H9 (cell line): Measurements from ENCODE around the gene SDK2. TPM values are rescaled to one million over a fixed set of nuclear protein-coding genes. Genes with fewer than 3 reads are reported as not detected.
A peak's percentile ranks its signal among the peaks of the same experiment; 100 is the strongest.

Source experiments
- DNase-seq: peaks from one replicate; pipeline ENCODE4 v3.0.0-alpha.2; 2017
- H2AFZ ChIP-seq: one replicate; pipeline ENCODE4 v1.6.1; 2013; ENCODE audit warnings: mild to moderate bottlenecking, low read length, control low read depth, moderate library complexity
- H2AK5ac ChIP-seq: 2 replicates; pipeline ENCODE4 v1.6.1; 2013; ENCODE audit warnings: low read length, control low read depth, mixed read lengths; ENCODE audit not compliant: insufficient read length
- H2BK120ac ChIP-seq: one replicate; pipeline ENCODE4 v1.6.1; 2013; ENCODE audit warnings: low read depth, mild to moderate bottlenecking, low read length, control low read depth, inconsistent platforms; ENCODE audit not compliant: poor library complexity, severe bottlenecking
- H2BK12ac ChIP-seq: 2 replicates; pipeline ENCODE4 v1.6.1; 2013; ENCODE audit warnings: low read length, control low read depth, mixed read lengths, low read depth; ENCODE audit not compliant: insufficient read length
- H2BK15ac ChIP-seq: 2 replicates; pipeline ENCODE4 v1.6.1; 2013; ENCODE audit warnings: low read depth, low read length, control low read depth
- H2BK20ac ChIP-seq: one replicate; pipeline ENCODE4 v1.6.1; 2013; ENCODE audit warnings: low read depth, mild to moderate bottlenecking, low read length, control low read depth, inconsistent platforms; ENCODE audit not compliant: poor library complexity, severe bottlenecking
- H2BK5ac ChIP-seq: 2 replicates; pipeline ENCODE4 v1.6.1; 2013; ENCODE audit warnings: low read length, control low read depth, mixed read lengths; ENCODE audit not compliant: insufficient read length
- H3K14ac ChIP-seq: 2 replicates; pipeline ENCODE4 v1.6.1; 2013; ENCODE audit warnings: low read length, control low read depth; ENCODE audit not compliant: insufficient read depth
- H3K18ac ChIP-seq: 2 replicates; pipeline ENCODE4 v1.6.1; 2013; ENCODE audit warnings: low read depth, mild to moderate bottlenecking, mixed read lengths, low read length, control low read depth; ENCODE audit not compliant: insufficient read length
- H3K23ac ChIP-seq: 2 replicates; pipeline ENCODE4 v1.6.1; 2013; ENCODE audit warnings: low read length, control low read depth, mixed read lengths, low read depth; ENCODE audit not compliant: insufficient read length
- H3K23me2 ChIP-seq: 2 replicates; pipeline ENCODE4 v1.6.1; 2013; ENCODE audit warnings: low read depth, mild to moderate bottlenecking, mixed read lengths, low read length, control low read depth; ENCODE audit not compliant: insufficient read length, poor library complexity, severe bottlenecking
- H3K27ac ChIP-seq: 2 replicates; pipeline ENCODE4 v1.5.1; 2013; ENCODE audit warnings: low read length, control low read depth, mixed read lengths, low read depth; ENCODE audit not compliant: insufficient read length
- H3K27me3 ChIP-seq: 2 replicates; pipeline ENCODE4 v1.6.1; 2013; ENCODE audit warnings: low read length, control low read depth, inconsistent platforms; ENCODE audit not compliant: insufficient read depth
- H3K4ac ChIP-seq: 2 replicates; pipeline ENCODE4 v1.6.1; 2013; ENCODE audit warnings: low read depth, mild to moderate bottlenecking, control low read depth, inconsistent platforms, low read length, moderate library complexity
- H3K4me1 ChIP-seq: 2 replicates; pipeline ENCODE4 v1.6.1; 2013; ENCODE audit warnings: low read length, control low read depth, inconsistent platforms; ENCODE audit not compliant: insufficient read depth
- H3K4me2 ChIP-seq: 2 replicates; pipeline ENCODE4 v1.6.1; 2013; ENCODE audit warnings: low read length, control low read depth, mixed read lengths; ENCODE audit not compliant: insufficient read length, insufficient read depth
- H3K56ac ChIP-seq: 2 replicates; pipeline ENCODE4 v1.6.1; 2013; ENCODE audit warnings: low read depth, mild to moderate bottlenecking, mixed read lengths, low read length, control low read depth; ENCODE audit not compliant: insufficient read length
- H3K79me1 ChIP-seq: 2 replicates; pipeline ENCODE4 v1.6.1; 2013; ENCODE audit warnings: low read depth, mild to moderate bottlenecking, moderate library complexity, low read length, control low read depth, inconsistent platforms; ENCODE audit not compliant: insufficient read depth, poor library complexity, severe bottlenecking
- H3K79me2 ChIP-seq: 2 replicates; pipeline ENCODE4 v1.6.1; 2013; ENCODE audit warnings: low read length, control low read depth, inconsistent platforms; ENCODE audit not compliant: insufficient read depth
- H3K9ac ChIP-seq: 2 replicates; pipeline ENCODE4 v1.6.1; 2013; ENCODE audit warnings: low read length, control low read depth, mixed read lengths; ENCODE audit not compliant: insufficient read length; ENCODE audit errors: extremely low read depth
- H3K9me3 ChIP-seq: one replicate; pipeline ENCODE4 v1.6.1; 2013; ENCODE audit warnings: low read depth, low read length, inconsistent platforms; ENCODE audit not compliant: control insufficient read depth
- H3T11ph ChIP-seq: one replicate; pipeline ENCODE4 v1.6.1; 2013; ENCODE audit warnings: mild to moderate bottlenecking, low read length, control low read depth, inconsistent platforms
- H4K20me1 ChIP-seq: one replicate; pipeline ENCODE4 v1.6.1; 2013; ENCODE audit not compliant: control insufficient read depth, insufficient read length, insufficient read depth
- H4K5ac ChIP-seq: 2 replicates; pipeline ENCODE4 v1.6.1; 2013; ENCODE audit warnings: low read depth, mild to moderate bottlenecking, mixed read lengths, low read length, control low read depth; ENCODE audit not compliant: insufficient read length
- H4K8ac ChIP-seq: replicated peaks from 2 replicates; pipeline ENCODE4 v1.6.1; 2013; ENCODE audit warnings: low read length, control low read depth, mixed read lengths, low read depth; ENCODE audit not compliant: insufficient read length
- H4K91ac ChIP-seq: 2 replicates; pipeline ENCODE4 v1.6.1; 2013; ENCODE audit warnings: low read depth, mild to moderate bottlenecking, moderate library complexity, mixed read lengths, low read length, control low read depth; ENCODE audit not compliant: insufficient read length
- H3K27ac Mint-ChIP-seq, 3 experiments: 2 replicates in 2 of 3; 3 replicates in 1 of 3; pipeline ENCODE4 v1.8.0; 2020 to 2021; ENCODE audit warnings: mixed read lengths in 3 of 3, mild to moderate bottlenecking in 1 of 3, moderate library complexity in 1 of 3
- H3K27me3 Mint-ChIP-seq: 2 replicates; pipeline ENCODE4 v1.8.0; 2021; ENCODE audit warnings: low read depth, mild to moderate bottlenecking, moderate library complexity, mixed read lengths
- H3K36me3 Mint-ChIP-seq, 3 experiments: 2 replicates in 2 of 3; 3 replicates in 1 of 3; pipeline ENCODE4 v1.8.0; 2020 to 2021; ENCODE audit warnings: low read depth in 3 of 3, mixed read lengths in 3 of 3; ENCODE audit not compliant: insufficient read depth in 1 of 3
- H3K4me1 Mint-ChIP-seq, 2 experiments: 2 replicates each; pipeline ENCODE4 v1.8.0; 2020; ENCODE audit warnings: mixed read lengths in 2 of 2
- H3K4me3 Mint-ChIP-seq, 2 experiments: 2 replicates in 1 of 2; 3 replicates in 1 of 2; pipeline ENCODE4 v1.8.0; 2020 to 2021; ENCODE audit warnings: mild to moderate bottlenecking in 2 of 2, mixed read lengths in 2 of 2, moderate library complexity in 1 of 2
- H3K9me3 Mint-ChIP-seq, 2 experiments: 2 replicates in 1 of 2; 3 replicates in 1 of 2; pipeline ENCODE4 v1.8.0; 2020; ENCODE audit warnings: mild to moderate bottlenecking in 2 of 2, mixed read lengths in 2 of 2, moderate library complexity in 1 of 2
- CTCF ChIP-seq: fragments of 200-600 bp; sonication (generic); conservative IDR thresholded peaks from 3 replicates; pipeline ENCODE4 v1.8.0; 2021; ENCODE audit warnings: antibody characterized with exemption, mild to moderate bottlenecking
- WGBS: extraction: QIAGEN DNeasy Blood & Tissue Kit; methylation state at CpG from one replicate; pipeline ENCODE4 v1.1.7; 2013; ENCODE audit warnings: missing lambda C conversion rate, low lambda C conversion rate, mixed read lengths; ENCODE audit not compliant: insufficient read length; ENCODE audit errors: extremely low coverage; 5-methylcytosine and 5-hydroxymethylcytosine counted together
- total RNA-seq: library from RNA; stranded (reverse); gene quantifications from 2 replicates; pipeline ENCODE4 v1.2.1, GENCODE V29; 2021

SDK2 gene
- total RNA-seq, 1 experiment from 2014 or later = 9.1 TPM

- no peak overlapping the region for H2AK5ac ChIP-seq
- no peak overlapping the region for H2BK12ac ChIP-seq
- no peaks in the 10 kb centered on the region for H3K23me2 ChIP-seq
- H3K27ac Mint-ChIP-seq = peak overlapping the region in 2 of 3 experiments; percentile 82 to 89; a peak in 3 of 7 replicates
- peaks cover 3% of the 10 kb centered on the region; the same call in 1 of the 2 replicates for H3K4me1 ChIP-seq
- H3K18ac ChIP-seq = no peak overlapping the region
- H3K4me3 Mint-ChIP-seq = no peak overlapping the region
- H3T11ph ChIP-seq = no peak overlapping the region
- H3K14ac ChIP-seq = no peak overlapping the region
- H3K9ac ChIP-seq = no peak overlapping the region
- peaks cover 0 to 11% (median 2%) of the 10 kb centered on the region in 3 experiments; a peak in 4 of 7 replicates for H3K36me3 Mint-ChIP-seq
- no peaks in the 10 kb centered on the region for H4K20me1 ChIP-seq
- H3K79me1 ChIP-seq = no peaks in the 10 kb centered on the region
- no peak overlapping the region for H4K5ac ChIP-seq
- no peak overlapping the region for H3K56ac ChIP-seq
- TF ChIP-seq CTCF = no peak
- H2BK120ac ChIP-seq = no peak overlapping the region
- H3K27me3 ChIP-seq = no peaks in the 10 kb centered on the region
- no peak overlapping the region for H2AFZ ChIP-seq
- H2BK15ac ChIP-seq = no peak overlapping the region
- H4K8ac ChIP-seq = no peak overlapping the region
- peaks cover 42 to 71% of the 10 kb centered on the region in 2 experiments for H3K4me1 Mint-ChIP-seq
- H3K27me3 Mint-ChIP-seq = no peaks in the 10 kb centered on the region; the same call in 1 of the 2 replicates
- no peaks in the 10 kb centered on the region for H3K79me2 ChIP-seq
- no peak overlapping the region for H3K23ac ChIP-seq
- no peak overlapping the region for H4K91ac ChIP-seq
- WGBS = no CpG with 5 or more reads among the region's 10 CpGs
- H3K4ac ChIP-seq = no peak overlapping the region
- H3K9me3 ChIP-seq = no peaks in the 10 kb centered on the region
- H2BK5ac ChIP-seq = no peak overlapping the region
- no peak overlapping the region for H3K4me2 ChIP-seq
- no peak for DNase-seq
- H2BK20ac ChIP-seq = no peak overlapping the region
- H3K9me3 Mint-ChIP-seq = peaks cover 0 to 6% of the 10 kb centered on the region in 2 experiments; a peak in 1 of 5 replicates
- no peak overlapping the region for H3K27ac ChIP-seq
These were observed 93.7 kb downstream of the SDK2 start for GRCh38 chr17:73550556-73550955.
